GM12873 (cell line): ENCODE results near the gene CACNB2.

Experiments
- TF ChIP-seq, protein P1 (sequence below): IDR thresholded peaks from 2 replicates; pipeline ENCODE4 v1.5.1; 2012; ENCODE audit warnings: low read depth, mild to moderate bottlenecking, moderate library complexity, low read length, control low read depth; ENCODE audit not compliant: insufficient read depth; ENCODE audit errors: missing control alignments

CACNB2 gene

DNA sequence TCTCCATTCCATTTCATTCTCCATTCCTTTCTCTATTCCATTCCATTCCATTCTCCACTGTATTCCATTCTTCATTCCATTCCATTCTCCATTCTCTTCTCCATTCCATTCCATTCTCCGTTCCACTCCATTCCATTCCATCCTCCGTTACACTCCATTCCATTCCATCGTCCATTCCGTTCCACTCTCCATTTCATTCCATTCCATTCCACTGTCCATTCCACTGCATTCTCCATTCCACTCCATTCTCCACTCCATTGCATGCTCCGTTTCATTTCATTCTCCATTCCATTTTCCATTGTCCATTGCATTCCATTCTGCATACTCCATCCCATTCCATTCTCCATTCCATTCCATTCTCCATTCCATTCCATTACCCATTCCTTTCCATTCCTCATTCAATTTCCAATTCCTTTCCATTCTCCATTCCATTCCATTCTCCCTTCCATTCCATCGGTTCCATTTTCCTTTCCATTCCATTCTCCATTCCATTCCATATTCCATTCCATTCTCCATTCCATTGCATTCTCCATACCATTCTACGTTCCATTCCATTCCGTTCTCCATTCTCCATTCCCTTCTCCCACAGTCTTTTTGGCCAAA, 432.8 kb downstream of the CACNB2 start:
- TF ChIP-seq, protein P1, sequence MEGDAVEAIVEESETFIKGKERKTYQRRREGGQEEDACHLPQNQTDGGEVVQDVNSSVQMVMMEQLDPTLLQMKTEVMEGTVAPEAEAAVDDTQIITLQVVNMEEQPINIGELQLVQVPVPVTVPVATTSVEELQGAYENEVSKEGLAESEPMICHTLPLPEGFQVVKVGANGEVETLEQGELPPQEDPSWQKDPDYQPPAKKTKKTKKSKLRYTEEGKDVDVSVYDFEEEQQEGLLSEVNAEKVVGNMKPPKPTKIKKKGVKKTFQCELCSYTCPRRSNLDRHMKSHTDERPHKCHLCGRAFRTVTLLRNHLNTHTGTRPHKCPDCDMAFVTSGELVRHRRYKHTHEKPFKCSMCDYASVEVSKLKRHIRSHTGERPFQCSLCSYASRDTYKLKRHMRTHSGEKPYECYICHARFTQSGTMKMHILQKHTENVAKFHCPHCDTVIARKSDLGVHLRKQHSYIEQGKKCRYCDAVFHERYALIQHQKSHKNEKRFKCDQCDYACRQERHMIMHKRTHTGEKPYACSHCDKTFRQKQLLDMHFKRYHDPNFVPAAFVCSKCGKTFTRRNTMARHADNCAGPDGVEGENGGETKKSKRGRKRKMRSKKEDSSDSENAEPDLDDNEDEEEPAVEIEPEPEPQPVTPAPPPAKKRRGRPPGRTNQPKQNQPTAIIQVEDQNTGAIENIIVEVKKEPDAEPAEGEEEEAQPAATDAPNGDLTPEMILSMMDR, result no peak

DNA sequence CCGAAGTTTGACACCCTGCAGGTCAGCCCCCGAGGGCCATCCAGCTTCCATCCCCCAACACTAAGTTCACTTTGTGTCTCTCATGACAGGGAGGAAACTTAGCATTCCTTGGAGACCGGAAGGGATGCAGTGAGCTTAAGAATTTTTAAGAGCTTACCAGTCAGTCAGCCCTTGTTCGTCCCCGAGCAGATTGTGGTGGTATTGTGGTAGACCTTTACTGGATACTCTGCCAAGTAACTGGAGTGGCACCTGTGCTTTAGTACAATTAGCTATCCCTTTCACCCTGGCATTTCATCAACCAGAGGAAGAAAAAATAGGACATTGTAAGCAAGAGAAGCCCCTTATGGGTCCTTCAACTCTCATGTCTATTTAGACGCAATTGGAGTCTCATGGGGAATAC, 436.4 kb downstream of the CACNB2 start:
- TF ChIP-seq, protein P1, result no peak

DNA sequence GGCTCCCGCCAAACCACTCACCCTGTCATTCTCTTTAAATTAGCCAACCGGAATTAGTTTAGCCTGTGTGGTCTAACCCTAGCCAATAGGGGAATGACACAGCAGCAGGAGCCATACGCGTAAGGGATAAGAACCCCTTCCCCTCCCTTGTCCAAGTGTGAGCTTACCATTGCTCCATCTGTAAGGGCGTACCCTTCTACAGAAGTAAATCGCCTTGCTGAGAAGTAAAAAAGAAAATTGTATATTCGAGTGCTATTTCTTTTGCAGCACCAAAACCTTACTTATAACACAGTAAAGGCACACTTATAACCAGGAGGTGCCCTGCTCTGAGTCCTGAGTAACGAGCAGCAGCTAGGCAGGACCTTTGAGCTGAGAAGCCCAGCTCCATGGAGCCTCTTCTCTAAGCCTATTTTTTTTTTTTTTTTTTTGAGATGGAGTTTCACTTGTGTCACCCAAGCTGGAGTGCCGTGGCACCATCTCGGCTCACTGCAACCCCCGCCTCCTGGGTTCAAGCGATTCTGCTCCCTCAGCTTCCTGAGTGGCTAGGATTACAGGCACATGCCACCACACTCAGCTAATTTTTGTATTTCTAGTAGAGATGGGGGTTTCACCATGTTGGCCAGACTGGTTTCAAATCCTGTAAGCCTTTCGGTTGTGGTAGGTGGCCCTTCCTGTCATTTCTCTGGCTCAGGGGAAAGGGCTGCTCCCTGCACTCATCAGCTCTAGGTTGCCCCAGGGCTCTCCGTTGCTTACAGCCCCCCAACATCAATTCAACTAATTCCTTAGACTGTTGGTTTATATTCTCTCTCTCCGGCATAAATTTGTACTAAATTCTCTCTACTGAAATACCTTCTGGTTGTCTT, 437.8 kb downstream of the CACNB2 start:
- TF ChIP-seq, protein P1, result no peak

DNA sequence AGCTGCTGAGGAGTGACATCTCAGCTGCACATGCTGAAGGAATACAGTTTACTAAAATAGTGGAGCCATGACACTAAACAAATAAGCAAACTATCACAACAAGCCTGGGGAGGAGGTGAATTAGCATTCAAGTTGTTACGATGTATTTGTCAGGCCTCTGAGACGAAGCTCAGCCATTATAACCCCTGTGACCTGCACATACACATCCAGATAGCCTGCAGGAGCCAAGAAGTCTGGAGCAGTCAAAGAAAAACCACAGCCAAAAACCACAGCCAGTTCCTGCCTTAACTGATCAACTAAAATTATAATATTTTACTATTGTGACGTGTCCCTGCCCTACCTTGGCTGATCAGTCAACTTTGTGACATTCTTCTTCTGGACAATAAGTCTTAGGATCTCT, 442.6 kb downstream of the CACNB2 start:
- TF ChIP-seq, protein P1, result no peak

DNA sequence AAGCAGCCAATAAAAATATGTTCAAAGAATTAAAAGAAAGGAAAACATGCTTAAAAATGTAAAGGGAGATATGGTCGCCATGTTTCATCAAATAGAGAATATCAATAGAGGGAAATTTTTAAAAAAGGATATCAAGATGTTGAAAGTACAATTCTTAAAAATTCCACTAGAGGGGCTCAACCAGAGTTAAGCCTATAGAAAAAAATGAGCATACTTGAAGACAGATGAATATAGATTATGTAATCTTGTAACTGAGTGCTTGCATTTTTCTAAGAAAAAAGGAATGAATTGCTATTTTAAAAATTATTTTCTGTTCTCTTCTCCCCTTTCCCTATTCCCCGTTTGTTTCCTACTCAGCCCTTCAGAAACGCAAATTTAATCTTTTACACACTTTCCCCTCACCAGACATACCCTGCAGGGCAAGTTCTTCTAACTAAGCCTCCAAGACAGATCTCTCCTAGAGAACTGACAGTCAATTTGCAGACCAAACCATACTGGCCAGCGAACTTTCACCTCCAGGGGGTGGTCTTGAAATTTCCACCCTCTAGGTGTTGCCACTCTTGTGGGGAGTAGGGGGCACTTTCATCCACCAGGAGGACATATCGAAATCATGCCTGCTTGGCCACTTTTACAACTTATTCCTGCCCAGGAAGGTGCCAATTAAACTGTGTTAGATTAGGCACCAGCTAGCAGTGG, 443.5 kb downstream of the CACNB2 start:
- TF ChIP-seq, protein P1, result no peak
